HG03457 (cell line): ENCODE data around the gene EFCAB11.

Experiments used
- ATAC-seq: cut with Tn5 transposase; IDR thresholded peaks from one replicate; pipeline ENCODE4 v1.9.1; 2021; ENCODE audit warnings: moderate number of reproducible peaks; ENCODE audit not compliant: unreplicated experiment

EFCAB11 gene

GRCh38 chr14:89954070-89955021 lies at the start of gene EFCAB11:
Gene EFCAB11 (minus strand): TSS chr14:89954730. CDS start chr14:89954660, 70 bp downstream.
- ATAC-seq = peak; percentile 75

- ATAC-seq = no peak
These were observed 49.2 kb upstream of the EFCAB11 start for GRCh38 chr14:90003526-90004307.

- ATAC-seq = no peak
These were observed 46.4 kb upstream of the EFCAB11 start for GRCh38 chr14:90000935-90001334.

- no peak for ATAC-seq
These were observed 42.4 kb upstream of the EFCAB11 start for GRCh38 chr14:89996963-89997362.

- ATAC-seq = no peak
These were observed 37.7 kb upstream of the EFCAB11 start for GRCh38 chr14:89992273-89992672.

- no peak for ATAC-seq
These were observed 36.2 kb upstream of the EFCAB11 start for GRCh38 chr14:89990623-89991275.

GRCh38 chr14:89990218-89990617 lies 35.7 kb upstream of the EFCAB11 start:
- ATAC-seq = no peak

- no peak for ATAC-seq
These were observed 34.3 kb upstream of the EFCAB11 start for GRCh38 chr14:89988787-89989186.

GRCh38 chr14:89987161-89987475 lies 32.6 kb upstream of the EFCAB11 start:
- no peak for ATAC-seq

GRCh38 chr14:89986462-89987160 lies 32.1 kb upstream of the EFCAB11 start:
- no peak for ATAC-seq

- no peak for ATAC-seq
These were observed 28.8 kb upstream of the EFCAB11 start for GRCh38 chr14:89983375-89983774.

- no peak for ATAC-seq
These were observed 24.1 kb upstream of the EFCAB11 start for GRCh38 chr14:89978656-89979055.

GRCh38 chr14:89977668-89978067 lies 23.1 kb upstream of the EFCAB11 start:
- no peak for ATAC-seq

- no peak for ATAC-seq
These were observed 18.8 kb upstream of the EFCAB11 start for GRCh38 chr14:89973234-89973823.

GRCh38 chr14:89965839-89966238 lies 11.3 kb upstream of the EFCAB11 start:
- ATAC-seq = no peak

GRCh38 chr14:89963288-89963978 lies 8.9 kb upstream of the EFCAB11 start:
- no peak for ATAC-seq

- no peak for ATAC-seq
These were observed 6.4 kb upstream of the EFCAB11 start for GRCh38 chr14:89960914-89961313.

- no peak for ATAC-seq
These were observed 5.4 kb upstream of the EFCAB11 start for GRCh38 chr14:89959853-89960445.

- no peak for ATAC-seq
These were observed 4.4 kb upstream of the EFCAB11 start for GRCh38 chr14:89958966-89959365.
